CD4-positive, alpha-beta memory T cell (primary cell): ENCODE results near the gene SCN9A. TPM values are rescaled to one million over a fixed set of nuclear protein-coding genes. Genes with fewer than 3 reads are reported as not detected.
"Not testable (repeated sequence)": the region's sequence is repeated elsewhere in the genome, so short reads cannot be mapped to it uniquely, and the experiment has no call there.

Experiments
- CTCF ChIA-PET: fragments of 350-600 bp; sonication (Branson Sonifier 250); formaldehyde crosslinking; loops from one replicate; lab custom pipeline; 2021; ENCODE audit warnings: inconsistent platforms; ENCODE audit not compliant: partially characterized antibody; lab: Charles Lee
- POLR2A ChIA-PET: fragments of 350-600 bp; sonication (Branson Sonifier 250); formaldehyde crosslinking; loops from one replicate; lab custom pipeline; 2021; ENCODE audit not compliant: partially characterized antibody; lab: Charles Lee
- DNase-seq, 5 donors: peaks; one replicate each; pipeline versions ENCODE4 v3.0.0 to v3.0.0-alpha.2; 2020 to 2022; ENCODE audit warnings: mixed read lengths in 1 of 5
- H3K27ac ChIP-seq: one replicate; pipeline ENCODE4 v1.7.0; 2013; ENCODE audit warnings: low read depth, low read length
- H3K27me3 ChIP-seq: 2 replicates; pipeline ENCODE4 v1.7.0; 2013; ENCODE audit warnings: mild to moderate bottlenecking, low read length, moderate library complexity; ENCODE audit not compliant: insufficient read depth
- H3K36me3 ChIP-seq: 2 replicates; pipeline ENCODE4 v1.7.0; 2013; ENCODE audit warnings: mild to moderate bottlenecking, low read length, moderate library complexity; ENCODE audit not compliant: insufficient read depth
- H3K4me1 ChIP-seq: 2 replicates; pipeline ENCODE4 v1.7.0; 2013; ENCODE audit warnings: mild to moderate bottlenecking, low read length, moderate library complexity; ENCODE audit not compliant: insufficient read depth
- H3K4me3 ChIP-seq, 2 donors: one replicate each; pipeline ENCODE4 v1.7.0; 2013; ENCODE audit warnings: low read length in 2 of 2, mild to moderate bottlenecking in 1 of 2
- H3K9me3 ChIP-seq, 2 donors: one replicate each; pipeline ENCODE4 v1.7.0; 2013; ENCODE audit warnings: low read length in 2 of 2, control low read depth in 1 of 2; ENCODE audit not compliant: control insufficient read depth in 1 of 2
- H3K27ac Mint-ChIP-seq, 7 donors: one replicate each; pipeline ENCODE4 v1.8.0; 2020 to 2021; ENCODE audit warnings: mixed read lengths in 7 of 7, mild to moderate bottlenecking in 6 of 7, inconsistent platforms in 3 of 7, moderate library complexity in 3 of 7
- H3K27me3 Mint-ChIP-seq, 2 donors: one replicate each; pipeline ENCODE4 v1.8.0; 2020 to 2021; ENCODE audit warnings: mixed read lengths in 2 of 2
- H3K36me3 Mint-ChIP-seq, 2 donors: one replicate each; pipeline ENCODE4 v1.8.0; 2020 to 2021; ENCODE audit warnings: mixed read lengths in 2 of 2, inconsistent platforms in 1 of 2, mild to moderate bottlenecking in 1 of 2
- H3K4me1 Mint-ChIP-seq, 4 donors: one replicate each; pipeline ENCODE4 v1.8.0; 2020 to 2021; ENCODE audit warnings: mixed read lengths in 4 of 4, mild to moderate bottlenecking in 1 of 4
- H3K4me3 Mint-ChIP-seq, 8 donors: one replicate each; pipeline ENCODE4 v1.8.0; 2020 to 2021; ENCODE audit warnings: mixed read lengths in 8 of 8, mild to moderate bottlenecking in 7 of 8, moderate library complexity in 6 of 8, inconsistent platforms in 3 of 8
- H3K9me3 Mint-ChIP-seq, 8 donors: one replicate each; pipeline ENCODE4 v1.8.0; 2020 to 2021; ENCODE audit warnings: mixed read lengths in 8 of 8, mild to moderate bottlenecking in 5 of 8, inconsistent platforms in 3 of 8, moderate library complexity in 1 of 8
- intact Hi-C: fragments of 100-400 bp; cut with micrococcal nuclease; formaldehyde crosslinking; loops from one replicate; pipeline ENCODE4 v1.15.1; 2023
- polyA plus RNA-seq, 2 donors: library from polyadenylated mRNA; unstranded; fragments of 300-500 nt; fragmentation: Illumina TruSeq; gene quantifications; one replicate each; pipeline ENCODE4 v1.2.3, GENCODE V29; 2021
- total RNA-seq, 2 experiments: library from RNA; stranded (reverse); gene quantifications; one replicate each; pipeline ENCODE4 v1.2.3, GENCODE V29; 2021

SCN9A gene
- total and polyA plus RNA-seq, 4 experiments from 2014 or later: not detected

GRCh38 chr2:166209944-166210343, 165.8 kb downstream of the SCN9A start:
- H3K4me3 ChIP-seq, POLR2A ChIA-PET, H3K36me3 ChIP-seq, H3K27me3 ChIP-seq, H3K4me3 Mint-ChIP-seq, DNase-seq, H3K27ac ChIP-seq, H3K36me3 Mint-ChIP-seq, H3K9me3 ChIP-seq, H3K4me1 ChIP-seq, intact Hi-C loops, CTCF ChIA-PET, H3K4me1 Mint-ChIP-seq, H3K27ac Mint-ChIP-seq, H3K27me3 Mint-ChIP-seq: not testable (repeated sequence)
- H3K9me3 Mint-ChIP-seq: peaks cover 3 to 33% (median 22%) of the 10 kb centered on the region in 8 donors

DNA sequence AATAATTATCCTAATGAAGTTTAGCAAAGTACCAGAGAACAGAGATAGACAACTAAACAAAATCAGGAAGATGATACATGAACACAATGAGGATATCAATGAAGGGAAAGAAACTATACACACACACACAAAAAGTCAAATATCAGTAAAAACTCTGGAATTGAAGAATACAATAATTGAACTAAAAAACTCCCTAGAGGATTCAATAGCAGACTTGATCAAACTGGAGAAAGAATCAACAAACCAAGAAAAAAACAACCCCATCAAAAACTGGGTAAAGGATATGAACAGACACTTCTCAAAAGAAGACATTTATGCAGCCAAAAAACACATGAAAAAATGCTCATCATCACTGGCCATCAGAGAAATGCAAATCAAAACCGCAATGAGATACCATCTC, 166.4 kb downstream of the SCN9A start:
- DNase-seq, CTCF ChIA-PET, H3K27ac Mint-ChIP-seq, H3K4me1 ChIP-seq, POLR2A ChIA-PET, H3K4me3 Mint-ChIP-seq, H3K9me3 ChIP-seq, H3K4me1 Mint-ChIP-seq, H3K4me3 ChIP-seq, H3K27me3 ChIP-seq, H3K36me3 ChIP-seq, H3K36me3 Mint-ChIP-seq, H3K27me3 Mint-ChIP-seq, intact Hi-C loops, H3K27ac ChIP-seq: not testable (repeated sequence)
- H3K9me3 Mint-ChIP-seq: peaks cover 0 to 31% (median 22%) of the 10 kb centered on the region in 8 donors

DNA sequence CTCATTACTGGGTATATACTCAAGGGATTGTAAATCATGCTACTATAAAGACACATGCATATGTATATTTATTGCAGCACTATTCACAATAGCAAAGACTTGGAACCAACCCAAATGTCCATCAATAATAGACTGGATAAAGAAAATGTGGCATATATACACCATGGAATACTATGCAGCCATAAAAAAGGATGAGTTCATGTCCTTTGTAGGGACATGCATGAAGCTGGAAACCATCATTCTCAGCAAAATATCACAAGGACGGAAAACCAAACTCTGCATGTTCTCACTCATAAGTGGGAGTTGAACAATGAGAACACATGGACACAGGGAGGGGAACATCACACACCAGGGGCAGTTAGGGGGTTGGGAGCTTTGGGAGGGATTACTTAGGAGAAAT, 169.6 kb downstream of the SCN9A start:
- H3K9me3 ChIP-seq, DNase-seq, H3K36me3 Mint-ChIP-seq, H3K27me3 Mint-ChIP-seq, H3K4me3 Mint-ChIP-seq, H3K4me3 ChIP-seq, H3K27me3 ChIP-seq, CTCF ChIA-PET, H3K27ac ChIP-seq, POLR2A ChIA-PET, H3K4me1 ChIP-seq, H3K36me3 ChIP-seq, H3K4me1 Mint-ChIP-seq, intact Hi-C loops: not testable (repeated sequence)
- peak overlapping the region in 1 of 7 donors; percentile 25 for H3K27ac Mint-ChIP-seq
- H3K9me3 Mint-ChIP-seq: peaks cover 0 to 27% (median 20%) of the 10 kb centered on the region in 8 donors

DNA sequence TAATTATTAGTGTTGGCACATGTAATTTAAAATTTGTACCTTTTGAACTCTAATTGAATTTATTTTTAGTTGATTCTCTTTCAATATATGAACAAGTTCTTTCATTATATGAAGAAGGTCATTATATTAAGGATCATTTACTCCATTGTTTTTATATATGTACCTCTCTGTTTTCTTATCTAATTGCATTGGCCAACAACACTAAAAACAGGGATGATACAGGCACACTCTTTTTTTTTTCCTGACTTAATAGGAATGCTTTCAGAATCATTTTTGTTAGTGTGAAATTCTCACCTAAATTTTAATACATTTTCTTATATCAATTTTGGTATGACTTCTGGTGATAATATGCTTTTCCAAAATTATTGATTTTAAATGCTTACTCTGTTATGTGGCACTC, 173.0 kb downstream of the SCN9A start:
- CTCF ChIA-PET: no interaction called here
- H3K4me1 Mint-ChIP-seq: no peaks in the 10 kb centered on the region

DNA sequence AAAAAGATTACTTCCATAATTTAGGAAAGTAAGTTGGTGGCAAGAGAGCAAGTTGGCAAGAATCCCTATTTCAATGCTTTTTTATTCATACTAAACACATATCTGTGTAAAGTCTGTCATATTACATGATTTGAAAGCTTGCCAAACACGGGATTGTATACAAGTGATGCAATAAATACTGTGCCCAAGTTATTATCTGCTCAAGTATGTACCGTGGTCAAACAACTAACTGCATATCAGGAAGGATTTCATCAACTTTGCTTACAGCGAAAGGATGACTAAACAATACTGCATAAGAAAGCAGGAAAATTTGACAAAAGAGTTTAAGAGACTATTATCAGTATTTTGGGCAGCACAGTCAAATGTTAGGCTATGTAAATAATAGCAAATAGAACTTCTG, 178.3 kb downstream of the SCN9A start:
- no peak for DNase-seq
- no peaks in the 10 kb centered on the region for H3K36me3 ChIP-seq
- Mint-ChIP-seq H3K27ac (no peak overlapping the region), H3K4me3 (no peak overlapping the region), H3K27me3 (no peaks in the 10 kb centered on the region), H3K9me3 (peaks cover 0 to 10% (median under 1%) of the 10 kb centered on the region in 8 donors), H3K36me3 (peaks cover 0 to 2% of the 10 kb centered on the region in 2 donors), H3K4me1 (no peaks in the 10 kb centered on the region)
- intact Hi-C loops: no loop called here
- no peaks in the 10 kb centered on the region for H3K27me3 ChIP-seq
- H3K27ac ChIP-seq: no peak overlapping the region
- H3K9me3 ChIP-seq: no peaks in the 10 kb centered on the region
- ChIA-PET POLR2A (no interaction called here), CTCF (no interaction called here)
- H3K4me1 ChIP-seq: no peaks in the 10 kb centered on the region
- H3K4me3 ChIP-seq: no peak overlapping the region

More for the DNA sequence above, 173.0 kb downstream of the SCN9A start:
- H3K4me3 ChIP-seq: no peak overlapping the region
- Mint-ChIP-seq H3K36me3 (peaks cover 0 to 2% of the 10 kb centered on the region in 2 donors), H3K4me3 (no peak overlapping the region), H3K9me3 (peaks cover 0 to 19% (median 8%) of the 10 kb centered on the region in 8 donors), H3K27me3 (no peaks in the 10 kb centered on the region), H3K27ac (no peak overlapping the region)
- H3K36me3 ChIP-seq: no peaks in the 10 kb centered on the region
- H3K9me3 ChIP-seq: no peaks in the 10 kb centered on the region
- POLR2A ChIA-PET: no interaction called here
- intact Hi-C loops: no loop called here
- H3K27ac ChIP-seq: no peak overlapping the region
- DNase-seq: no peak
- no peaks in the 10 kb centered on the region for H3K4me1 ChIP-seq
- H3K27me3 ChIP-seq: no peaks in the 10 kb centered on the region

GRCh38 chr2:166193407-166193806, 182.3 kb downstream of the SCN9A start:
- Mint-ChIP-seq H3K27me3 (no peaks in the 10 kb centered on the region), H3K36me3 (no peaks in the 10 kb centered on the region), H3K27ac (no peak overlapping the region), H3K9me3 (no peaks in the 10 kb centered on the region), H3K4me3 (no peak overlapping the region), H3K4me1 (no peaks in the 10 kb centered on the region)
- intact Hi-C loops: no loop called here
- Histone ChIP-seq H3K9me3 (no peaks in the 10 kb centered on the region), H3K36me3 (no peaks in the 10 kb centered on the region), H3K4me1 (no peaks in the 10 kb centered on the region), H3K4me3 (no peak overlapping the region), H3K27ac (no peak overlapping the region), H3K27me3 (no peaks in the 10 kb centered on the region)
- ChIA-PET CTCF (no interaction called here), POLR2A (no interaction called here)
- DNase-seq: no peak

GRCh38 chr2:166188084-166188483, 187.7 kb downstream of the SCN9A start:
- no peaks in the 10 kb centered on the region for H3K4me1 Mint-ChIP-seq
- no peaks in the 10 kb centered on the region for H3K9me3 ChIP-seq
- H3K4me3 Mint-ChIP-seq: no peak overlapping the region
- intact Hi-C loops: no loop called here
- no peaks in the 10 kb centered on the region for H3K36me3 Mint-ChIP-seq
- H3K4me3 ChIP-seq: no peak overlapping the region
- H3K9me3 Mint-ChIP-seq: peaks cover 0 to 3% (median 0%) of the 10 kb centered on the region in 8 donors
- CTCF ChIA-PET: no interaction called here
- POLR2A ChIA-PET: no interaction called here
- no peak overlapping the region for H3K27ac ChIP-seq
- no peaks in the 10 kb centered on the region for H3K4me1 ChIP-seq
- H3K27ac Mint-ChIP-seq: no peak overlapping the region
- DNase-seq: no peak
- no peaks in the 10 kb centered on the region for H3K27me3 ChIP-seq
- H3K36me3 ChIP-seq: no peaks in the 10 kb centered on the region
- H3K27me3 Mint-ChIP-seq: no peaks in the 10 kb centered on the region

DNA sequence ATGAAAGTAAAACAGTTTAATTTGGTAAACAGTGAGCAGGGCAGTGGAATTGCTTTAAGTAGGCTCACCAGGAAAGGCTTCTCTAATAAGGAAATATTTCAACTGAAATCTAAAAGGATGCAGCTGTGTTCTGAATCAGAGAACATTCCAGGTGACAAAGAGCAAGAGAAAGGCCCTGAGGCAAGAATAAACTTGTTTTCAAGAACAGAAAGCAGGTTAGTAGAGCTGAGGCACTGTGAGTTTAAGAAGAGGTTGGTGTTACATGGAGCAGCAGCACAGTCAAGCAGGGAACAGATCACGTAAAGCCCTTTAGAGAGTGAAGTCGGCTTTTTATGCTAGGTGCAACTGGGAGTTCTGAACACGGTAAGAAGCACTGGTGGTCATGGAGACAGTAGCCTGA, 191.0 kb downstream of the SCN9A start:
- ChIA-PET CTCF (no interaction called here), POLR2A (no interaction called here)
- Mint-ChIP-seq H3K36me3 (no peaks in the 10 kb centered on the region), H3K27me3 (peaks cover 0 to 3% of the 10 kb centered on the region in 2 donors), H3K9me3 (peaks cover 0 to 3% (median 0%) of the 10 kb centered on the region in 8 donors), H3K4me1 (no peaks in the 10 kb centered on the region), H3K27ac (no peak overlapping the region), H3K4me3 (no peak overlapping the region)
- intact Hi-C loops: no loop called here
- H3K4me3 ChIP-seq: no peak overlapping the region
- H3K36me3 ChIP-seq: no peaks in the 10 kb centered on the region
- no peaks in the 10 kb centered on the region for H3K9me3 ChIP-seq
- H3K27me3 ChIP-seq: no peaks in the 10 kb centered on the region
- H3K4me1 ChIP-seq: no peaks in the 10 kb centered on the region
- no peak overlapping the region for H3K27ac ChIP-seq
- no peak for DNase-seq
